Measurements from ENCODE around the gene AUTS2.

GRCh38 chr7:70352088-70352487, 753.8 kb downstream of the AUTS2 start:
- TF ChIP-seq POLR2A (IDR thresholded peaks at IDR 0.05): no peak
- TF ChIP-seq, protein P1, sequence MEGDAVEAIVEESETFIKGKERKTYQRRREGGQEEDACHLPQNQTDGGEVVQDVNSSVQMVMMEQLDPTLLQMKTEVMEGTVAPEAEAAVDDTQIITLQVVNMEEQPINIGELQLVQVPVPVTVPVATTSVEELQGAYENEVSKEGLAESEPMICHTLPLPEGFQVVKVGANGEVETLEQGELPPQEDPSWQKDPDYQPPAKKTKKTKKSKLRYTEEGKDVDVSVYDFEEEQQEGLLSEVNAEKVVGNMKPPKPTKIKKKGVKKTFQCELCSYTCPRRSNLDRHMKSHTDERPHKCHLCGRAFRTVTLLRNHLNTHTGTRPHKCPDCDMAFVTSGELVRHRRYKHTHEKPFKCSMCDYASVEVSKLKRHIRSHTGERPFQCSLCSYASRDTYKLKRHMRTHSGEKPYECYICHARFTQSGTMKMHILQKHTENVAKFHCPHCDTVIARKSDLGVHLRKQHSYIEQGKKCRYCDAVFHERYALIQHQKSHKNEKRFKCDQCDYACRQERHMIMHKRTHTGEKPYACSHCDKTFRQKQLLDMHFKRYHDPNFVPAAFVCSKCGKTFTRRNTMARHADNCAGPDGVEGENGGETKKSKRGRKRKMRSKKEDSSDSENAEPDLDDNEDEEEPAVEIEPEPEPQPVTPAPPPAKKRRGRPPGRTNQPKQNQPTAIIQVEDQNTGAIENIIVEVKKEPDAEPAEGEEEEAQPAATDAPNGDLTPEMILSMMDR (IDR thresholded peaks at IDR 0.05 in 8 of 11, conservative IDR thresholded peaks at IDR 0.05 in 3 of 11): no peak

All from spleen (tissue), 7 donors.